KMS-11 (cell line): ENCODE results near the gene TMEM235.

Source experiments
- H2AFZ ChIP-seq: fragments of 200-600 bp; sonication (generic); 2 replicates; pipeline ENCODE4 v1.6.1; 2016; ENCODE audit warnings: antibody characterized with exemption, mixed run types, low read depth
- H3K27ac ChIP-seq: fragments of 200-600 bp; sonication (generic); 2 replicates; pipeline ENCODE4 v1.6.1; 2016; ENCODE audit warnings: mild to moderate bottlenecking, mixed run types
- H3K27me3 ChIP-seq: fragments of 200-600 bp; sonication (generic); 2 replicates; pipeline ENCODE4 v1.6.1; 2017; ENCODE audit warnings: mild to moderate bottlenecking, low read depth, mixed run types, moderate library complexity; ENCODE audit not compliant: insufficient read depth
- H3K36me3 ChIP-seq: fragments of 200-600 bp; sonication (generic); 2 replicates; pipeline ENCODE4 v1.6.1; 2017; ENCODE audit warnings: mild to moderate bottlenecking, mixed run types; ENCODE audit not compliant: insufficient read depth
- H3K4me1 ChIP-seq: fragments of 200-600 bp; sonication (generic); 2 replicates; pipeline ENCODE4 v1.6.1; 2016; ENCODE audit warnings: mild to moderate bottlenecking, low read depth, mixed run types; ENCODE audit not compliant: poor library complexity, severe bottlenecking
- H3K4me2 ChIP-seq: fragments of 200-600 bp; sonication (generic); 2 replicates; pipeline ENCODE4 v1.7.0; 2016; ENCODE audit warnings: mild to moderate bottlenecking, mixed run types
- H3K4me3 ChIP-seq: fragments of 200-600 bp; sonication (generic); IDR thresholded peaks from 2 replicates; pipeline ENCODE4 v1.6.1; 2017; ENCODE audit warnings: low read depth, low read length, mixed read lengths; ENCODE audit not compliant: insufficient read depth
- H3K79me2 ChIP-seq: fragments of 200-600 bp; sonication (generic); 2 replicates; pipeline ENCODE4 v1.6.1; 2016; ENCODE audit warnings: low read depth, mixed run types; ENCODE audit not compliant: insufficient read depth
- H3K9ac ChIP-seq: fragments of 200-600 bp; sonication (generic); 2 replicates; pipeline ENCODE4 v1.6.1; 2016; ENCODE audit warnings: mild to moderate bottlenecking, mixed run types
- H4K20me1 ChIP-seq: fragments of 200-600 bp; sonication (generic); 2 replicates; pipeline ENCODE4 v1.6.1; 2016; ENCODE audit warnings: mild to moderate bottlenecking, mixed run types; ENCODE audit not compliant: insufficient read depth
- TF ChIP-seq, protein P1 (sequence below): fragments of 200-600 bp; sonication (generic); conservative IDR thresholded peaks from 2 replicates; pipeline ENCODE4 v1.6.1; 2017; ENCODE audit warnings: low read depth, mild to moderate bottlenecking, antibody characterized with exemption, low read length, moderate library complexity, mixed read lengths

The TMEM235 gene

DNA sequence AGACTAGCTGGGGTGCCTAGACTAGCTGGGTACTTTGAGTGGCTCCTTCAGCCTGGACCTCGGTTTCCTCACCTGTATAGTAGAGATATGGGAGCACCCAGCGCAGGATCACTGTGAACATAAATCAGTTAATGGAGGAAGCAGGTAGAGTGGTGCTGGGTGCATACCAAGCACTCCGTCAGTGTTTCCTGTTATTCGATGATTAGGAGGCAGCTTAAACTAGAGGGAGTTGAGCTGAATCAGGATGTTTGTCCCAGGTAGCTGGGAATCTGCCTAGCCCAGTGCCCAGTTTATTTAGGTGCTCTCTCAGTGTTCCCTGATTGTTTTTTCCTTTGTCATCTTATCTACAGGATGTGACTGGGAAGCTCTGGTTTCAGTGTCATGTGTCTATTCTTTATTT lies 8.4 kb upstream of the TMEM235 start:
- Histone ChIP-seq H3K27me3 (no peaks in the 10 kb centered on the region), H3K4me3 (no peak overlapping the region), H3K4me2 (no peak overlapping the region), H3K4me1 (no peaks in the 10 kb centered on the region), H3K36me3 (peaks cover 22% of the 10 kb centered on the region; the same call in 1 of the 2 replicates), H4K20me1 (no peaks in the 10 kb centered on the region), H2AFZ (no peak overlapping the region), H3K79me2 (no peaks in the 10 kb centered on the region), H3K9ac (no peak overlapping the region), H3K27ac (no peak overlapping the region)
- TF ChIP-seq, protein P1, sequence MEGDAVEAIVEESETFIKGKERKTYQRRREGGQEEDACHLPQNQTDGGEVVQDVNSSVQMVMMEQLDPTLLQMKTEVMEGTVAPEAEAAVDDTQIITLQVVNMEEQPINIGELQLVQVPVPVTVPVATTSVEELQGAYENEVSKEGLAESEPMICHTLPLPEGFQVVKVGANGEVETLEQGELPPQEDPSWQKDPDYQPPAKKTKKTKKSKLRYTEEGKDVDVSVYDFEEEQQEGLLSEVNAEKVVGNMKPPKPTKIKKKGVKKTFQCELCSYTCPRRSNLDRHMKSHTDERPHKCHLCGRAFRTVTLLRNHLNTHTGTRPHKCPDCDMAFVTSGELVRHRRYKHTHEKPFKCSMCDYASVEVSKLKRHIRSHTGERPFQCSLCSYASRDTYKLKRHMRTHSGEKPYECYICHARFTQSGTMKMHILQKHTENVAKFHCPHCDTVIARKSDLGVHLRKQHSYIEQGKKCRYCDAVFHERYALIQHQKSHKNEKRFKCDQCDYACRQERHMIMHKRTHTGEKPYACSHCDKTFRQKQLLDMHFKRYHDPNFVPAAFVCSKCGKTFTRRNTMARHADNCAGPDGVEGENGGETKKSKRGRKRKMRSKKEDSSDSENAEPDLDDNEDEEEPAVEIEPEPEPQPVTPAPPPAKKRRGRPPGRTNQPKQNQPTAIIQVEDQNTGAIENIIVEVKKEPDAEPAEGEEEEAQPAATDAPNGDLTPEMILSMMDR, result no peak

- no peaks in the 10 kb centered on the region for H3K4me1 ChIP-seq
- H3K4me2 ChIP-seq, result no peak overlapping the region
- no peaks in the 10 kb centered on the region for H3K79me2 ChIP-seq
- TF ChIP-seq, protein P1, result no peak
- no peak overlapping the region for H3K4me3 ChIP-seq
- no peak overlapping the region for H2AFZ ChIP-seq
- no peak overlapping the region for H3K27ac ChIP-seq
- H3K36me3 ChIP-seq, result peaks cover 17% of the 10 kb centered on the region; the same call in 1 of the 2 replicates
- H4K20me1 ChIP-seq, result no peaks in the 10 kb centered on the region
- no peak overlapping the region for H3K9ac ChIP-seq
- H3K27me3 ChIP-seq, result no peaks in the 10 kb centered on the region
Measured at GRCh38 chr17:78223765-78224164, 7.7 kb upstream of the TMEM235 start.

DNA sequence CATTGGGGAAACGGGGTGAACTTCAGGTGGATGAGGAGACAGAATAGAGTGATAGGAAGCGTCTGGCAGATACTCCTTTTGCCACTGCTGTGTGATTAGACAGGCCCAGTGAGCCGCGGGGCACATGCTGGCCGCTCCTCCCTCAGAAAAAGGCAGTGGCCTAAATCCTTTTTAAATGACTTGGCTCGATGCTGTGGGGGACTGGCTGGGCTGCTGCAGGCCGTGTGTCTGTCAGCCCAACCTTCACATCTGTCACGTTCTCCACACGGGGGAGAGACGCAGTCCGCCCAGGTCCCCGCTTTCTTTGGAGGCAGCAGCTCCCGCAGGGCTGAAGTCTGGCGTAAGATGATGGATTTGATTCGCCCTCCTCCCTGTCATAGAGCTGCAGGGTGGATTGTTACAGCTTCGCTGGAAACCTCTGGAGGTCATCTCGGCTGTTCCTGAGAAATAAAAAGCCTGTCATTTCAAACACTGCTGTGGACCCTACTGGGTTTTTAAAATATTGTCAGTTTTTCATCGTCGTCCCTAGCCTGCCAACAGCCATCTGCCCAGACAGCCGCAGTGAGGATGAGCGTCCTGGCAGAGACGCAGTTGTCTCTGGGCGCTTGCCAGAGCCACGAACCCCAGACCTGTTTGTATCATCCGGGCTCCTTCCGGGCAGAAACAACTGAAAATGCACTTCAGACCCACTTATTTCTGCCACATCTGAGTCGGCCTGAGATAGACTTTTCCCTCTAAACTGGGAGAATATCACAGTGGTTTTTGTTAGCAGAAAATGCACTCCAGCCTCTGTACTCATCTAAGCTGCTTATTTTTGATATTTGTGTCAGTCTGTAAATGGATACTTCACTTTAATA lies 7.0 kb upstream of the TMEM235 start:
- Histone ChIP-seq H2AFZ (no peak overlapping the region), H3K4me2 (no peak overlapping the region), H3K4me1 (peaks cover 2% of the 10 kb centered on the region), H3K36me3 (peaks cover 17% of the 10 kb centered on the region; the same call in 1 of the 2 replicates), H4K20me1 (no peaks in the 10 kb centered on the region), H3K79me2 (no peaks in the 10 kb centered on the region), H3K27me3 (no peaks in the 10 kb centered on the region), H3K27ac (no peak overlapping the region), H3K9ac (no peak overlapping the region), H3K4me3 (no peak overlapping the region)
- TF ChIP-seq, protein P1, result no peak

- no peak overlapping the region for H3K4me2 ChIP-seq
- no peak overlapping the region for H3K4me3 ChIP-seq
- H3K36me3 ChIP-seq, result peaks cover 17% of the 10 kb centered on the region; the same call in 1 of the 2 replicates
- H3K27me3 ChIP-seq, result no peaks in the 10 kb centered on the region
- H3K9ac ChIP-seq, result no peak overlapping the region
- TF ChIP-seq, protein P1, result no peak
- no peaks in the 10 kb centered on the region for H3K79me2 ChIP-seq
- H2AFZ ChIP-seq, result no peak overlapping the region
- no peak overlapping the region for H3K27ac ChIP-seq
- peaks cover 10% of the 10 kb centered on the region for H3K4me1 ChIP-seq
- H4K20me1 ChIP-seq, result no peaks in the 10 kb centered on the region
Measured at GRCh38 chr17:78225088-78225865, 6.2 kb upstream of the TMEM235 start.
